Activated CD4-positive, CD25-positive, alpha-beta regulatory T cell treated with anti-CD3 and anti-CD28 coated beads, Interleukin-2, amount 50 U/mL, for 16 hours (primary cell): ENCODE data around the gene SCN5A.

Experiments
- DNase-seq: peaks from one replicate; pipeline ENCODE4 v3.0.0-alpha.2; 2020; ENCODE audit warnings: low read depth, low spot score

The SCN5A gene

DNA sequence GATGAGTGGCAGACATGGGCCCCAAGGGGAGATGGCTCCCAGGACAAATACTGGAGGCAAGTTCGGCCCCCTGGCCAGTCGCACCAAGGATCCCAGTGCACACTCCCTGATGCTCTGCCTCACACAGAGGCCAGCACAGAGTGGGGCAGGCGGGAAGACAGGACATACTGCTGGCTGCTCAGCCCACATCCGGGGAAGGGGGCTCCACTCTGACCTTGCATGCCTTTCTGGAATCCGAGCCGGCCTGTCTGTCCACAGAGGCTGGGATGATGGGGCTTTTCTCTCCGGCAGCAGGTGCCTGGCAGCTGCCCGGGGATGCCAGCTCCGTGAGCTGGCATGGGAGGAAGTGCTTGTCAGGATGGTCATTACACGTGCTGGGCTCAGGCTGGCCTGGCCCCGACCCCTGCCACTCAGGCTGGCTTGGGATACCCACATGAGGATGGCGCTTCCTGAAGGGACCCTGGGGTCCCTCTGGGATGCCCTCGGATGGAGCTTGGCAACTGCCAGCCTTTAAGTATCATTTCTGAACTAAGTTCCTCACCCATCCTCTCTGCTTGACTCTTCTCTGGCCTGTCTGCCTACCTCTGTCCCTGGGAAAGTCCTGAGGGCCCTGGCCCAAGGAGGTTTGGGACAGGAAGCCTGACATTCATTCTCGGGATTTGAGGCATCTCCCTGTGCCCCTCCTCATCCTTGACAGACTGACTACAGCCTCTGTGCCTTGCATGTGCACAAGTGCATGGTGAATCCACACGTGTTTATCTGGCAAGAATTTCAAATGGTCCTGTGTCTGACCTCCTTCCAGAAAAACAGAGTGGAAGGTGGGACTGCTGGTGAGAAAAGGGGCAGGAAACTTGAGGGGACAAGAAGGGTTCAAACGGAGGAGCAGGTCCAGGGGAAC, 106.8 kb downstream of the SCN5A start:
- DNase-seq = no peak

DNA sequence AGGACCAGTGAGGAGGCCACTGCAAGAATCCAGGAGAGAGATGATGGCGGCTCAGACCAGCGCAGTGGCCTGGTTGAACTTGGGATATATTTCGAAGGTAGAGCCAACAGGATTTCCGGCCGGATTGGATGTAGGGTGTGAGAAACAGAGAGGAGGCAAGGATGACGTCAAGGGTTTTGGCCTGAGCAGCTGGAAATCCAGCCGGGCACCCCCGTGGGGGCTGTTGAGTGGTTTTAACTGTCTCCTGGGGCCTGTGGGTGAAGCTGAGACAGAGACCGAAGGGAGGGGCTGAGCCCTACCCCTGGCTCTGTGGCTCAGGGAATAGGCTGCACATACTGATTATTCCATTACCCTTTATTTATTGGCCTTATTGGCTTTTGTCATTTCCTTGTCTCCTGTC, 107.7 kb downstream of the SCN5A start:
- no peak for DNase-seq

DNA sequence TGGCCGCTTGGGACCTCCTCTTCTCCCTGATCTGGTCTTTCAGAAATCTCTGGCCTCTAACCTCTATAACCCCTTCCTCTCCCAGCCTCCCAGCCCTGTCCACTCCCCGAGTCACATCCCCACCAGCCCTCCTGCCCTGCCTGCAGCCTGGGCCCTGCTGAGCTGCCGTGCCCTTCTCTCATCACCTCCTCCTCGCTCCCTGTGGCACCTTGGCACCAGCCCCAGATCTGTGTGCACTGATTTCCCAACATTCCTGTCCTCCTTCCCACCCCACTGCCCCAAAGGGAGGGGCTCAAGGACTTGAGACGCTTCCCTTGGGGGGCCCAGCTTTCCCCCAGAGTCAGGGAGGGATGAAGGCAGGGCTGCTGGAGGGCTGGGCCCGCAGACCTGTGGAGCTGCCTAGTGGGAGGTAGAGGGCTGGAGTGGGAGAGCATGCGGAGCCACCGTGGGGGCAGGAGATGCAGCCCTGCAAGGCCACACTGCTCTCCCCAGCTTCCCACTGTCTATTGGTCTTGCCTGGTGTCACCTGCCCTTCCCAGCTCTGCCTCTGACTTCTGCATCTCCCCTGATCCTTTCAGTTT, 110.6 kb downstream of the SCN5A start:
- no peak for DNase-seq

DNA sequence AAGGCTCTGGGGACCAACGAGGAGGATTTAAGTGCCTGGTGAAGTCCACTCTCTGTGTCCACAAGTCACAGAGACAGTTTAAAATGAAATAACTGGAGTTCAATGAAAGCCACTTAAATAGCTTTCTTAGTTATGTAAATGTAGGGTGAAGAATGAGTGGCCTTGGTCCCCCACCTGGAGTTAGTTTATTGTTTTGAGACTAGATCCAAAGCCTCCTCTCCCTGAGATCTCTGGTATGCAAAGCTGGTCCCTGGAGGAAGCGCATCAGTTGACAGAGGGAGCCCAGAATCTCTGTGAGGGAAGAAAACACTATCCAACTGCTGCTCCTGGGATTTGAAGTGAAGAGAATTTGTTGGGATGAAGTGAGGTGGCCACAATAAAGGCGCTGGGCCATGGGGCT, 112.8 kb downstream of the SCN5A start:
- DNase-seq = no peak

DNA sequence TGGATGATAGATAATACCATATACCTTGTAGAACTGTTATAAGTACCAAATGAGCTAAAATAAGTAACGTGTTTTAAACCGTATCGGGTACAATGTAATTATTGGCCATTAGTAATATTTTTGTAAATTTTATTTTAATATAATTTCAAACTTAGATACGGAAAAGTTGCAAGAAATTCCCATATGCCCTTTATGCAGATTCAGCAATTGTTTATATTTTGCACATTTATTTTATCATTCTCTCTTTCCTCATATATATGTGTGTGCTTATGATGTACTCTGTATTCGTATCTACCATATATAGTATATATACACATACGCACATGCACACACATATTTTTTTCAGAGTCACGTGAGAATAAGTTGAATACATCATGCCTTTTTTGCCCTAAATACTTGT, 114.9 kb downstream of the SCN5A start:
- no peak for DNase-seq

DNA sequence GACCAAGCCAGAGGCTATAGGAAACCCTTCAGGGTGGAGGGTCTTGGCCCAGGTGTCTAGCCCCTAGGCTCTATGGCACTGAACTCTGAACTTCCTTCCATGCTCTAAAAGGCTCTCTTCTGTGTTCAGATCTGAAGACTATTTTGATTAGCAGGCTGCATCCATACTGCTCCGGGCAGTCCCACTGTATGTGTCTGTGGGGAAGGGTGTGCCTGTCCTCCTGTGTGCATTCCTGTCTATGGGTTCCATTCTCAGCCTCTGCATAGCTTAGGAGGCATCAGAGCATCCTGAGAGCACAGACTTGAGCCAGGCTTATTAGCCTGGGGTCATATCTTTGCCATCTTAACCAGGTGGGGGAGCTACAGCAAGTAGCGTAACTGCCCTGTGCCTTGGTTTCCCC, 115.3 kb downstream of the SCN5A start:
- no peak for DNase-seq

DNA sequence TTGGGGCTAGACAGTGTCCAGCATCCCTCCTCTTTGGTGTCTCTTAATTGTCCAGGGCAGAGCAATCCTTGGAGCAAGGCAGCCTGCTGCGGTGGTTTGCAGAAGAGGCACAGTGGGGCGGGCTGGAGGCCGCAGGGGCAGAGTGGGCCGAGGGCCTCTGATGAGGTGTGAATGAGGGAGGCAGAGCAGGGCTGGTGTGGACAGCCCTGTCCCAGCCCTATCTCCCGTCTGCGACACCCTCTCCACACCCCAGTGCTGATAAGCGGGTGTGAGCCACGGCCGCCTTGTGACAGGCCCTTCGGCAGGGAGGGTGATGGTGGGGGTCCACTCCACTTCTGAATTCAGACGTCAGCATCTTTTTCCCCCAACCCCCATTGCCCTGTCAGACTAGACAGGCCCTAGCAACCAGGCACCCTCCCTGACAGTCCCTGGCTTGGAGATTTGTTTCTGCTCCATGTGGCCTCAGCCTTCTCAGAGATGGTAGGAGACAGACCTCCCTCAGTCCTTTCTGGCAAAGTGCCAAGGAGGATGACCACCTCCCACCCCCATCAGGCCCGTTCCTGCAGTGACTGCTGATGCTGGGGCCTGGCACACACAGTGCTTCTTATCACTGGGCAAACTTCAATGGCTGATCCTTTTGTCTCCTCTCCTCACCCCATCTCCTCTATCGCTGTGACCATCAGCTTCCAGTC, 116.1 kb downstream of the SCN5A start:
- DNase-seq = no peak

DNA sequence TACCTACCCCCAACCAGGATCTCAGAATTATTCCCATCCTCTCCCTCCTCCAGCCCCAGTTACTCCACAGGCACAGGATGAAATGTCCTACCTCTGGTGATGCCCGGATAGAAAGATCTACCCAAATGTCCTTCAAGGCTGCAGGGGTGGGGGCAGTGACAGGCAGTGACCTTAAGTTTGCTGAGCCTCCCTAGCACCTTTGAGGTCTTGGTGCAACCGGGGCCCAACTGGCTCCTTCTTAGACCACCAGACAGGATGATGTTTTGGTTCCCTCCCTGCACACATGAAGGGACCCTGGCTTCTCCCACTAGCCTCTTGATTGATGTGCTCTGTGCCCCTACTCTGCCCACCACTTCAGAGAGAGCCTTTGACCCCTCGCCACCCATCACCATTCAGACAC, 117.0 kb downstream of the SCN5A start:
- no peak for DNase-seq

DNA sequence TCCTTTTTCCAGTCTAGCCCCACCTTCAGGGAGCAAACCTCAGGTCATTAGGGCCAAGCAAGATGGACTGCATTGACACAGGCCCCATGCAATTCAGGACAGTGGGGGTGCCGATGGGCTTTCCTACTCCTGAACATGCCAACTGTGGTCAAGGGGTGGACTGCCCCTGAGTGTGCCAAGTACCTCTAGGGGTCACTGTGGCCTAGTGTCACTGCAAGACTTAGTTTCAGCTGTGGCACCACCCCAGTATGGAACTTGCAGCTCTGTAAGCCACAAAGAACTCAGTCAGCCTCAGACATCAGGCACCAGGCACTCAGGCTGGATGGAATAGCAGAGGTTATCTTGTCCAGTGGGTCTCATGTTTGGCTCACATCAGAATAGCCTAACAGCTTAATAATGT, 121.0 kb downstream of the SCN5A start:
- DNase-seq = no peak

DNA sequence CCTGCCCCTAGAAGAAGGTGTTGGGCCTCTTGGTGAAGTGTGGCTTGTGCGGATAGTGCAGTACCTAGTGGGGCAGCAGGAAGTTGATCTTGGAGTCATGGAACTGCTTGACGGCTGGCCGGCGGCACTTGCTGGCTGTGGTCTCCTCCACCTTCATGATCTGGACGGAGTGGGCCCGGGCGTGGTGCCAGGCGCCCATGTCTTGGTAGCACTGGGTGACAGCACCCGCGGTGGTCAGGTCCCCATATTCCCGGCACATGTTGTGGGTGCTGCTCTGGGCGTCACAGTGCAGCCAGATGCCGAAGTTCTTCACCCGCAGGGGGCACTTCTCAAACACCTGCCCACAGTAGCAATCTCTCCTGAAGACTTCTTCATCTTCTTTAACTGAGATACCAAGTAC, 122.7 kb downstream of the SCN5A start:
- DNase-seq = no peak

DNA sequence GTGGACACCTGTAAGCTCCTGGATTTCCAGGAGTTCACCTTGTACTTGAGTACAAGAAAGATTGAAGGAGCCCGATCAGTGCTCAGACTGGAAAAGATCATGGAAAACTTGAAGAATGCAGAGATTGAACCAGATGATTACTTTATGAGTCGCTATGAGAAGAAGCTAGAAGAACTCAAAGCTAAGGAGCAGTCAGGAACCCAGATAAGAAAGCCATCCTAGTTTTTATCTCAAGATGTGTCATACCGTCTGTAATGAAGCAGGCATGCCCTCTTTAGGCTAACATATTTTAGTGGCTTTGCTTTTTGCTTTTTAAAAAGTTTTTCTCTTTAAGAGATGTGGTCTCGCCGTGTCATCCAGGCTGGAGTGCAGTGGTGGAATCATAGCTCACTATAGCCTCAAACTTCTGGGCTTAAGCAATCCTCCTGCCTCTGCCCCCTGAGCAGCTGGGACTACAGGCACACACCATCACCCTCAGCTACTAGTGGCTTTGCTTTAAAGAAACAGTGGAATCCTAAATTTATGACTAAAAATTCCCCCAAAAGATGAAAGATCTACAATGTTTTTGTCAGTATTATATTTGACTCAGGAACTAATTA, 125.2 kb downstream of the SCN5A start:
- DNase-seq = no peak

DNA sequence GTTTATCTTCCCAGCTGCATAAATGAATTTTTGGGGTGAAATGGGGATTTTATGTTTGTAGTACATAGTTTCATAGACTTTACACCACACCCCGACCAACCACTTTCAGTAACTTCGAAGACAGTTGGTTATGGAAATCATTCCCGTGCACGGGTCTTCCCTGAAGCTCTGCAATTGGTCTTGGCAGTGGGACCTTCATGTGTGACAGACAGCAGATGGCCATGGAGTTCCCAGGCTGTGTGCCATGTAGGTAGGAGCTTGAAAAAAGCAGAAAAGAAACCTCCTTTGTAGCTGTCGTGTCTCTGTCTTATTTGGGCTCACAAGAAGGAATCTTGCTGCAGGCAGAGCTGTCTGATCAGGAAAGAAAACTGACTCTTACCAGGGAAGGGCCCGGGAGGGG, 127.5 kb downstream of the SCN5A start:
- DNase-seq = no peak

DNA sequence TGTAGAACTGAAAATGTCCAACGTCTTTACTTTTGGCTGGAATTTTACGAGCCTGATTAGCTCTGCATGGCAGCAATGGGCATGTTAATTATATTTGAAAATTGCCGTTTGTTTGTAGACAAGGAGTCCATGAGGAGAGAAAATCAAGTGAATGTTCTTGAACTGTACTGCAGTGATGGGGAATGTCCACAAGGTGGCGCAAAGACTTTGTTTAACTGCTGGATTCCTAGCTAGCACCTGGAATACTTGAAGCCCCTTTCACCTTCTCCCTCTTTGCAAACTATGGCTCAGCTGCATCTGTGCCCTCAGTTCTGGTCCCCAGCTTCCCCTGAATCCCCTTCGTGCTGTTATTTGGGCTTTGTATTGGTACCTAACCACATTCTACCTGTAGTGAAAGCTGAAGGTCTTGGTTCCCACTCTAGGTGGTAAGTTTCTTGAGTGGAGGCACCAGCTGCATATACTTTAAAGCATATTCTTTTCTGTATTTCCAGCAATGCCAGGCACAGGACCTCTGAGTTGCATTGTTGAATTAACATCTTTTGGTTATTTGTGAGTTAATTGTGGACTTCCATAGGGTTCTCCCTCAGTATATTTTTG, 128.0 kb downstream of the SCN5A start:
- DNase-seq = peak; percentile 45

DNA sequence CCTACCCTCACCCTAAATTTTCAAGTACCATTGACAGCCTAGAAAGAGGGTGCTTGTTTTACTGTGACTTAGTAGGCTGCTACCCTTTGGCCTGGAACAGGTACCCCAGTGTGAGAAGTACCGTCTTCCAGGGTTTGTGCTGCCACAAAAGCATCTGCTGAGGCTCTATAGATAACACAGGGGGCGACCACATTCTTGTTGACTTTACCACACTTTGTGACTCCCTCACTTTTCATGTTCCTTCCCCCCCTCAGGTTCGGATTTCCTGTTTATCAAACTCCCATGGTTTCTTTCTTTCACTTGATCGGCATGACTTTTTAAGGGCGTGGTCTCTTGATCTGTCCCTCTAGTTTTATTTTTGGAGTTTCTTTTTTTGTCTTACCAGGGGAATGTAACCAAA, 129.8 kb downstream of the SCN5A start:
- no peak for DNase-seq

DNA sequence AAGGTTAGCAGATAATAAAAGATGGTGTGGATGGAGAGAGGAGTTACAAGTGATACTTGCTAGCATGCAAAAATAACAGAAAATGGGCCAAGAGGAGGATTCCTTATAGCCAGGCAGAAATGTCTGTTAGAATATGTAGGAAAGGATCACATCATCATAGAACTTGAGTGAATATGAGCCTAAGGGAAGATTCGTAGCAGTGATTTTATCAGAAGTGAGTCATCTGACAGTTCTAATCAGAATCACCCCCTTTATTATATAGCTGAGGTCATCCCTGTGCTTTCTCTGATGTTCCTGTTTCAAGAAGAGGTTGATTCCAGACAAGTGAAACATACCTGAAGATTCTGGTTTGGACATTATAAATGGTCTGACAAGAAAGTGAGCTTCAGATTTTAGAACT, 130.5 kb downstream of the SCN5A start:
- no peak for DNase-seq

DNA sequence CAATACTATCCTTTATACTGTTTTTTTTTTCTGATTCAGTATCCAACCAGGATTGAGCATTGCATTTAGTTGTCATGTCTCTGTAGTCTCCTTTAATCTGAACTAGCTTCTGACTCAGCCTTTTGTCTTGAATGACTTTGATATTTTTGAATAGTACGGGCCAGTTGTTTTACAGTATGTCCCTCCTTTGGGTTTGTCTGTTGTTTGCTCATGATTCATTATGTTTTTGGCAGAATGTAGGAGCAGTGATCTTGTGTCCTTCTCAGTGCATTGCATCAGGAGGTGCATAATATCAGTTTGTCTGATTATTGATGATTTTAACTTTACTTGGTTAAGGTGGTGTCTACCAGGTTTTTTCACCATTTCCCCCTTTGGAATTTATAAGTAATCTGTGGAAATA, 132.8 kb downstream of the SCN5A start:
- DNase-seq = no peak

DNA sequence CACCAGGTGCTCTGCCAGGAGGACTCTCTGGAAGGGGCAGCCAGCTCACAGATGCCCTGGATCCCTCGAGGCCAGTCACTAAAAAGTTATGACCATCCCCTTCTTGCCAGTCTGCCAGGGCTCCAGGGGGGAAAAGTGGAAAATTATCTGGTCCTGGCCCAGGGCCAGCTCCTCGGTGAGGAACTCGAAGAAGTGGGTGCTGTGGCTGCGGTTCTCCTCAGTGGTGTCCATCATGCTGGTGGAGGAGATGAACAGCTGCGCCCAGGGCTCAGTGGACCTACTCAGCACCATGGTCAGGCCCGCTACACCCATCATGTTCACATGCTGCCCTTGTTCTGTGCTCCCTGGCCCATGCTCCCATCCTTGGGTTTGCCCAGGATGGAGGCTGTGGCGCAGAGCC, 134.1 kb downstream of the SCN5A start:
- no peak for DNase-seq

DNA sequence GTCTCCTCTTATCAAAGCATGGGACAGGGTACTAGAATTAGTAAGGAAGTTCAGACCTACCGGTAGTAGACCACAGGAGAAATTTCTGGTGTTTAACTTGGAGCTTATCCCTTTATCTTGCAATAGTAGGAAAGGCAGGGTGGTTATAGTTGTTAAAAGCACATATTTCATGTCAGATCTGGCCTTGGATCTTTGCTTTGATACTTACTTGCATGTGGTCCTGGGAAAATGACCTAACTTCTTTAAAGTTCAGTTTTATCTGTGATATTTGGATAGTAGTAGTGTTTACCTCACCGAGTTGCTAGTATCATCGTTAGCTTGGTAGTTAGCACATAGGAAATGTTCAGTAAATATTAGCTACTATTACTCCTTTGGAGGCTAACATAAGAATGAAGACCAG, 137.9 kb downstream of the SCN5A start:
- DNase-seq = no peak

DNA sequence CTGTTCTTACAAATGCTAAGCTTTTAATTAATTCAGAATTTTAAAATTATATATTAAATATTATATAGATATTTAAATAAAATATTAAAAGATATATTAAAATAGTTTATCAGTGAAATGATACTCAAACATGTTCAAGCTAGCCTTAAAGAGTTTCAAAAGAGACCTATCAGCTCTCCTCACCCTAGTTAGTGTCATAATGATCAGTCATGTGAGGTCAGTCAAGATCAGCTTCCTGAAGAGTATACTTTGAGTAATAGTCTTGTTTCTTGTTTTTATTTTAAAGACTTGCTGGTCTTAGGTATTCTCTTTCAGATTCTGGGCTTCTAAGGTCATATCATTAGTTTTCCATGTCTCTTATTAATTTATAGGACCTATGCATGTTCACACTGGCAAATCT, 138.9 kb downstream of the SCN5A start:
- no peak for DNase-seq

DNA sequence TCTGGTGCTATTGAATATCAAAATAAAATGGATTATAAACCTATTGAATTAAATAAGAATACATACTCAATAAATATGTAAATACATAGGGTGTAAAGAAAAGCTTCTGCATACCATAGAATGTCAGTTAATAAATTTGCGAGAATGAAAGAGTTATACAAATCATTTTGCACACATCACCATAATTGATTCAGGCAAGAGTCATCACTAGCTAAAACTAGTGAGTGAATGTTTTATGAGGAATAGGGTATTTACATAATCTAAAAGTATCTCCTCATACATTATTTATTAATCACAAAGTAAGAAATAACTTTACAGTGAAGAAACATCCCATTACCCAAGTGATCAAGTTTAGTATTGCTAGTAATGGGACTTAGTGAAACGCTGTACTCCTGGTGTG, 139.8 kb downstream of the SCN5A start:
- no peak for DNase-seq

DNA sequence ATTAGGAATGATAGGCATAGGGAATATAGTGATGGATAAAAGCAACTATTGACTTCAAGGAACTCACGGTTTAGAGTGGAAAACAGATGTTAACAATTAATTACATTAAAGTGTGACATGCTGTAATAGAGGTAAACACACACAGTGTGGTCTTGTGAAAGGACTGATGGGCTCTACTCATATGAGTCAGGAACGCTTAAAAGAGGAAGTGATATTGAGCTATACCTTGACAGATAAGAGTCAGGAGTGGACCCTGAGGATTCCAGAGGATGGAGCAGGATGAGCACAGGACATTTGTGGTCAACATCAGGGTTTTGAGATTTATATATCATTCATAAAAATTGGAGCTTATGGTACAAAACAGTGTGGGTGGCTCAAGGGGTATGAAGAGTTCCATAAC, 142.4 kb downstream of the SCN5A start:
- DNase-seq = no peak
